CD4-positive, alpha-beta T cell treated with Interferon alpha-2 for 1 hour (primary cell): ENCODE measurements around the gene CSH2.
"Not testable (repeated sequence)": the region's sequence is repeated elsewhere in the genome, so short reads cannot be mapped to it uniquely, and the experiment has no call there.

Experiments used
- DNase-seq, 2 donors: peaks; one replicate each; pipeline ENCODE4 v3.0.0-alpha.2; 2020 to 2022

CSH2 gene

DNA sequence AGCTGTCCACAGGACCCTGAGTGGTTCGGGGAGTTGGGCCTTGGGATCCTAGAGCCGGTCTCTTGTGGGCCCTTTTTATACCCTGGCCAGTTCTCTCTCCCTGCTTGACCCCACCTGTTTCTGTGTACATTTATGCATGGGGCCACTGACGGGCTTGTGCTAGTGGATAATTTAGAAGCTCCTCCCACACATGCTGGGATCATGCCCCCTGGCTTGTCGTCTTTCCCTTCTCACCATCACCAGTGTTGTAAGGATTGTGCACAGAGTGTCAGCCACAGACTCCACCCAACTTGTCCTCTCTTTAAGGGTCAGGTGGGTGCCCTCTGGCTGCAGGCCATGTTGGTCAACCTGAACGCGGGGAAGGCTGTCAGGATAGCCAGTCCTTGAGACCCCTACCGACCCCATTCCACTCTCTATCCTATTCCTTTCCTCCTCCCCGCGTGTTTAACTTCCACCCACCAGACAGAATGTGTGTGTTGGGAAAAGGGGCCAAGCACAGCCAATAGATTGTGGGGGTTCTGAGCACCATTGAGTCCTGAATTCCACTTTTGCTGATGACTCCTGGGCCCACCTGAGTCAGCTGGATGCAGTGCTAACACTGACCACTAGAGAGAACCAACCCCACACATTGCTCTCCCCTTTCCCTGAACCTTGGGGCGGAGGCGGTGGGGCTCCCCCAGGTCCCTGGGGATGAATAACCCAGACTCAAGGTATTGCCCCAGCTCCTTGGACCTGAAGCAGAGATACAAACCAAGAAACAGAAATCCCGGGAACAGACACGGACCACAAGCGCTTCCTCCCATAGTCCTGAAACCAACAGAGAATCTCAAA, 23.3 kb upstream of the CSH2 start, which contains the start of gene CSH1:
TSS of gene CSH1 (minus strand) at position 51 of the 831 bp plus-strand sequence. CDS start 63 bp downstream, outside the sequence.
- not testable (repeated sequence) for DNase-seq

DNA sequence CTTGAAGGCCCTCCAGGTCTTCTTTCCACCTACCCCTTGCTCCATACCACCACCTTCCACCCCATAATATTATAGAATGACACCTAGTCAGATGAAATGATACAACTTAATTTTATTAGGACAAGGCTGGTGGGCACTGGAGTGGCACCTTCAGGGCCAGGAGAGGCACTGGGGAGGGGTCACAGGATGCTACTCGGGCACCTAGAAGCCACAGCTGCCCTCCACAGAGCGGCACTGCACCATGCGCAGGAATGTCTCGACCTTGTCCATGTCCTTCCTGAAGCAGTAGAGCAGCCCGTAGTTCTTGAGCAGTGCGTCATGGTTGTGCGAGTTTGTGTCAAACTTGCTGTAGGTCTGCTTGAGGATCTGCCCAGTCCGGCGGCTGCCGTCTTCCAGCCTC, 21.3 kb upstream of the CSH2 start:
- not testable (repeated sequence) for DNase-seq

DNA sequence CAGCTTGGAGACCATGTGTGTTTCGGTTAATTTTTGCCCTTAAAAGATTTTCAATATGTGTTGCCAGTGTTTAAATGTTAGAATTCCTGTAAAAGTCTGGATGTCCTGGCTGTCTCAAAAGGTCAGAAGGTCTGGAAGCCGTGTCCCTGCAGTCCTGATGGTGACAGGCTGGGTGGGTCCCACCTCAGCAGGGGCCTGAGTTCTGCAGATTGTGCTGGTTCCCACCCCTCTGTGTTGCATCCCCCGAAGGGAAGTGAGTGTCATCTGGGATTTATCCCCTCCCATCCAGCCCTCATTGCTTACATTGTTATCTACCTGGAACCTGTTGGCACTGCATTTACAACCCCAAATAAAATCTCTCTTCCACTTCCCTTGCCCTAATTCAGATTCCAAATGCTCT, 20.5 kb upstream of the CSH2 start:
- DNase-seq, result not testable (repeated sequence)

DNA sequence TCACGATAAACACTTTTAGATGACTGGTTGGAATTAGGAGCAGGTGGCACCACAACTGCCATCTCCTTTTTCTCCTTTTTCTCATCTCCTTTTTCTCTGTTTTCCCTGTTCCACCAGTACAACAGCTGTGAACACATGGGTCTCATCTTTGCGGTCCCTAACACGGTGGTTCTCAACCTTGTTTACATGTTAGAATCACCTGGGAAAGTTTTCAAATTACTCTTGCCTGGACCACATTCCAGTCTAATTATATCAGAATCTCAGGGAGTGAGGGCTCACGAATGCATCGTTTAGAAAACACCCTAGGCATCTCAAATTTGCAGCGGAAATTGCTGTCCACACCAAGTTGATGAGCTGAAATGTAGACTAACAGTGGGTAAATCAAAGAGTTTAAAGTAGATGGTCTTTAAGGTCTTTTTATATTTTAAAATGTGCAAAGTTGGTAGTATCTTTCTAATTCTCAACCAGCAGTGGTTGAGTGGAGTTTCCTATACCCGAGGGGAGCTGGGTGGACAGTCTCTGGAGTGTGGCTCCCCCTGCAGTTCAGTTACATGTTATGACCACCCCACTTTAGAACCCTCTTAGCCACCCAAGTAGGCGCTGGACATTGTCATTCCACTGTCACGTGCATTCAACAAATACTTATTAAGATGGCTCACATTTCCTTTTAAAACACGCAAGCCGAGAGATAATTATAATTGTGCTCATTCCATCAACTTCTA, 19.0 kb upstream of the CSH2 start:
- not testable (repeated sequence) for DNase-seq

DNA sequence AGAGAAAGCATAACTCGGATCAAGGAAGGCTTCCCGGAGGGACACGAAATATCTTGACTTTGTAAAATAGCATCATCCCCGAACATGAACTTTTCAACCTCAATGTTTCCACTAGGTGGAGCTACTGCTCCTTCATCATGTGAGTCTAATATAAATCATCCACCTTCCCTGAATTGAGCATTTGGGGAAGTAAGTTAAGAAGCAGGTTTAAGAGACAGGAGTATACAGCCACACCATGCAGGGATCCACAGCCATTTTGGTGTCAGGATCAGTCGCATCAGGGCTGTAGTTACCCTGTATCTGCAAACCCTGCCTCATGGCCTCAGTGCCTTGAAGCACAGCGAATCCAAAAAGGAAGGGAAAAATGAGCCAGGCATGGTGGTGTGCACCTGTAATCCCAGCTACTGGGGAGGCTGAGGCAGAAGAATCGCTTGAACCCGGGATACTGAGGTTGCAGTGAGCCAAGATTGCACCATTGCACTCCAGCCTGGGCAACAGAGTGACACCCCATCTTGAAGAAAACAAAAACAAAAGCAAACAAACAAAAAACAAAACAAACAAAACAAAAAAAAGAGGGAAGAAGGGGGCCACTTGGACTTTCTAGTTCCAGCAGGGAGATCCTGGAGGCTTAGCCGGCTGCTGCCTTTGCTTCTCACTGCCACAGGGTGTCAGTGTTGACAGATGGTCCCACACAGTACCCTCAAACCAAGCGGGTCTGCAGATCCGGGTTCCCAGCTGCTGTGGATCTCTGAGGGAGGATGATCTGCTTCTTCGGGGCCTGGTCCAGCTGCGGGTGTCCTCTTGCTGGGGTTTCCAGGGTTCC, 15.8 kb upstream of the CSH2 start:
- DNase-seq, result peak; percentile 28 to 39

DNA sequence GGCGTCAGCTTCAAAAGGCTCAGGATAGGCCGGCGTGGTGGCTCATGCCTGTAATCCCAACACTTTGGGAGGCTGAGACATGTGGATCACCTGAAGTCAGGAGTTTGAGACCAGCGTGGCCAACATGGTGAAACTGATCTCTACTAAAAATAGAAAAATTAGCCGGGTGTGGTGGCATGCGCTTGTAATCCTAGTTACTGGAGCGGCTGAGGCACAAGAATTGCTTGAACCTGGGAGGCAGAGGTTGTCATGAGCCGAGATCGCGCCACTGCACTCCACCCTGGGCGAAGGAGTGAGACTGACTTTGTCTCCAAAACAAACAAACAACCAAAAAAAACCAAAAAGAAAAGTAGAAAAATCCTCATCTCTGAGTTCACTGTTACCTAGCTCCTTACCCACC, 11.6 kb upstream of the CSH2 start:
- not testable (repeated sequence) for DNase-seq

DNA sequence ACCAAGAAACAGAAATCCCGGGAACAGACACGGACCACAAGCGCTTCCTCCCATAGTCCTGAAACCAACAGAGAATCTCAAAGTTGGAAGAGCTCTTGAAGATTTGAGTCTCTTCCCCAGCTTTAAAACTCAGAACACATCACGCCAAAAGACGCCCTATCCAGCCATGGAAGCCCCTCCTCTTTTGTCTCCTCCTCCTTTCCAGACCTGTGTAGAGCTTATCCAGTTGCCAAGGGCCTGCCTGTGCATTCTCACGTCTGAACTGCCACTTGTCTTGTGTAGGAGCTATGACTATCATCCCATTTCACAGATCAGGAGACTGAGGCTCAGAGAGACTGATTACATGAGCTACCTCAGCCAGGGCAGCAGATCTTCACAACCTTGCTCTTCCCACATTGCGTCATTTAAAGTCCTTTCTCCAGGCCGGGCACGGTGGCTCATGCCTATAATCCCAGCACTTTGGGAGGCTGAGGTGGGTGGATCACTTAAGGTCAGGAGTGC, 9.2 kb upstream of the CSH2 start:
- DNase-seq, result not testable (repeated sequence)

DNA sequence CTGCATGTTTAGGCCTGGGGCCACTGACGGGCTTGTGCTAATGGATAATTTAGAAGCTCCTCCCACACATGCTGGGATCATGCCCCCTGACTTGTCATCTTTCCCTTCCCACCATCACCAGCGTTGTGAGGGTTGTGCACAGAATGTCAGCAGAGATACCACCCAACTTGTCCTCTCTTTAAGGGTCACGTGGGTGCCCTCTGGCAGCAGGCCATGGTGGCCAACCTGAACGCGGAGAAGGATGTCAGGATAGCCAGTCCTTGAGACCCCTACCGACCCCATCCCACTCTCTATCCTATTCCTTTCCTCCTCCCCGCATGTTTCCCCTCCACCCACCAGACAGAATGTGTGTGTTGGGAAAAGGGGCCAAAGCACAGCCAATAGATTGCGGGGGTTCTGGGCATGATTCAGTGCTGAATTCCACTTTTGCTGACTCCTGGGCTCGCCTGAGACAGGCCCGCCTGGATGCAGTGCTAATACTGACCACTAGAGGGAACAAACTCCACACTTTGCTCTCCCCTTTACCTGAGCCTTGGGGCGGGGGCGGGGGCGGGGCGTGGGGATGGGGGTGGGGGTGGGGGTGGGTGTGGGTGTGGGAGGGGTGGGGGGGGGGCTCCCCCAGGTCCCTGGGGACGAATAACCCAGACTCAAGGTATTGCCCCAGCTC, 8.6 kb upstream of the CSH2 start, which contains the start of gene GH2:
TSS of gene GH2 (minus strand) at position 10 of the 667 bp plus-strand sequence. CDS start 143 bp downstream, outside the sequence.
- peak; percentile 60 to 72 for DNase-seq

DNA sequence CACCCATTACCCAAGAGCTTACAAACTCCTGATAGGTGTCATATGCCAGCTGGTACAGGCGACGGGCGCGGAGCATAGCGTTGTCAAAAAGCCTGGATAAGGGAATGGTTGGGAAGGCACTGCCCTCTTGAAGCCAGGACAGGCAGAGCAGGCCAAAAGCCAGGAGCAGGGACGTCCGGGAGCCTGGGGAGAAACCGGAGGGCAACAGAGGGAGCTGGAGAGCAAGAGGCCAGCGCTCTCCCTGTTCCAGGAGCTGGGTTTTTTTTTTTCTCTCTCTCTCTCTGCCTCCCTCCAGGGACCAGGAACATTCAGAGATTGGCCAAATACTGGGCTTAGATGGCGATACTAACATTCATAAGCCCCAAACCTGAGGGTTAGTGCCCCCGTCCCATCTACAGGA, 7.9 kb upstream of the CSH2 start:
- not testable (repeated sequence) for DNase-seq

DNA sequence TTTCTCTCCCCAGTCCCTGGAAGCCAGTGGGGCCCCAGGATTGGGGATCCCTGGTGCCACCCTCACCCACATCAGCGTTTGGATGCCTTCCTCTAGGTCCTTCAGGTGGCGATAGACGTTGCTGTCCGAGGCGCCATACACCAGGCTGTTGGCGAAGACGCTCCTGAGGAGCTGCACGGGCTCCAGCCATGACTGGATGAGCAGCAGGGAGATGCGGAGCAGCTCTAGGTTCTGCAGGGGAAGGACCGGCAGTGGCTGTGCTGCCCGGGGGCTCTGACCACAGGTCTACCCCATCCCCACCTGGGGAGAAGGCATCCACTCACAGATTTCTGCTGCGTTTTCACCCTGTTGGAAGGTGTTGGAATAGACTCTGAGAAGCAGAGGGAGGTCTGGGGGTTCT, 7.2 kb upstream of the CSH2 start:
- DNase-seq, result no peak

DNA sequence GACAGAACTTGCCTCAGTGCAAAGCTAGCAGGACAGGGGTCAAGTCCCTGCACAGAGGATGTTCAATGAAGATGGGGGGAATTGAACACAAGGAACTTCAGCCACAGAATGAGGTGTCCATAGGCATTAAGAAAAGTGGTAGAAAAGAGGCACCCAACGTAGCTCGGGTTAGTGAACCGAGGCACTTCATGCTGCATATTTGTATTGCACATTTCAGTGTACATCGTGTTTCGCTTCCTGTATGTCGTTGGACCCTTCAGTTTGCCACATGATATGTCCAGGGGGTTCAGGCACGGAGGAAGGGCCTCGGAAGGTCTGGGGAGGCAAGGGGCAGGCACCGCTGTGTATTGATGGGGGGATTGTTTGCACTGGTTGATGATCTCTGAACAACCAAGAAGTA, 4.9 kb upstream of the CSH2 start:
- not testable (repeated sequence) for DNase-seq

DNA sequence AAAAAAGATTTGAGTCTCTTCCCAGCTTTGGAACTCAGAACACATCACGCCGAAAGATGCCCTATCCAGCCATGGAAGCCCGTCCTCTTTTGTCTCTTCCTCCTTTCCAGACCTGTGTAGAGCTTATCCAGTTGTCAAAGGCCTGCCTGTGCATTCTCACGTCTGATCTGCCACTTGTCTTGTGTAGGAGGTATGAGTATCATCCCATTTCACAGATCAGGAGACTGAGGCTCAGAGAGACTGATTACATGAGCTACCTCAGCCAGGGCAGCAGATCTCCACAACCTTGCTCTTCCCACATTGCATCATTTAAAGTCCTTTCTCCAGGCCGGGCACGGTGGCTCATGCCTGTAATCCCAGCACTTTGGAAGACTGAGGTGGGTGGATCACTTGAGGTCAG, 1.2 kb upstream of the CSH2 start:
- not testable (repeated sequence) for DNase-seq

DNA sequence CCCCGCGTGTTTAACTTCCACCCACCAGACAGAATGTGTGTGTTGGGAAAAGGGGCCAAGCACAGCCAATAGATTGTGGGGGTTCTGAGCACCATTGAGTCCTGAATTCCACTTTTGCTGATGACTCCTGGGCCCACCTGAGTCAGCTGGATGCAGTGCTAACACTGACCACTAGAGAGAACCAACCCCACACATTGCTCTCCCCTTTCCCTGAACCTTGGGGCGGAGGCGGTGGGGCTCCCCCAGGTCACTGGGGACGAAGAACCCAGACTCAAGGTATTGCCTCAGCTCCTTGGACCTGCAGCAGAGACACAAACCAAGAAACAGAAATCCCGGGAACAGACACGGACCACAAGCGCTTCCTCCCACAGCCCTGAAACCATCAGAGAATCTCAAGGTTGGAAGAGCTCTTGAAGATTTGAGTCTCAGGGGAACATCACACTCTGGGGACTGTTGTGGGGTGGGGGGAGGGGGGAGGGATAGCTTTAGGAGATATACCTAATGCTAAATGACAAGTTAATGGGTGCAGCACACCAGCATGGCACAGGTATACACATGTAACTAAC, 667 bp upstream of the CSH2 start:
- not testable (repeated sequence) for DNase-seq

DNA sequence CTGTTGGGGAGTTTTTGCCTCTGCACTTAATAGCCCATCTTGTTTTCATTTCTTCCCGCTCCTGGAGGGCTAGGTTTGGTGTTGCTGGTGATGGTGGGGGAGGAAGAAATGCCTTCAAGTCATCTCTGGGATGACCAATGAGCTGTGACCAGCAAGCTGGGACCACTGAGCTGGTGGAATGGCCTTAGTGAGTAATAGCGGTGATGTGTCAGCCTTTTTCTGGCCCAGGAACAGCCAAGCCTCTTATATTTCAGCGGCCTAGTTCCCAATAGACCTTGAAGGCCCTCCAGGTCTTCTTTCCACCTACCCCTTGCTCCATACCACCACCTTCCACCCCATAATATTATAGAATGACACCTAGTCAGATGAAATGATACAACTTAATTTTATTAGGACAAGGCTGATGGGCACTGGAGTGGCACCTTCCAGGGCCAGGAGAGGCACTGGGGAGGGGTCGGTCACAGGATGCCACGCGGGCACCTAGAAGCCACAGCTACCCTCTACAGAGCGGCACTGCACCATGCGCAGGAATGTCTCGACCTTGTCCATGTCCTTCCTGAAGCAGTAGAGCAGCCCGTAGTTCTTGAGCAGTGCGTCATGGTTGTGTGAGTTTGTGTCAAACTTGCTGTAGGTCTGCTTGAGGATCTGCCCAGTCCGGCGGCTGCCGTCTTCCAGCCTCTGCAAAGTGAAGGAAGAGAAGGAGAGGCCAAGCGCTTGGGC, 1.7 kb downstream of the CSH2 start:
- not testable (repeated sequence) for DNase-seq

DNA sequence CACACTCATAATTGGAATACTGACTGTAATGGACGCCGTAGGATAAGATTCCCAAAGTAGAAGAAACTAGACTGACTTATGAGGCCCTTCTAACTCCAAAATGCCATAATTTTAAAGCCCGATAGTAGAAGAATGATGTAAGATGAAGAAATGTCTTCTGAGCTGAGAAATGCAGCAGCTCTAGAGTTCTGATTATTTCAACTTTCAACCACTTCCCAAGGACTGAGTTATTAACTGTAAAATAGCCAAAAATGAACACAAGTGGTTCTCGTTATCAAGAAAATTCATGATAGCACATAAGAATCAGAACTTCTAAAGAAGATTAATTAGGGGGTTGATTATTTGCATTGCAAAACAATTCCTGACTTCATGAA, 3.2 kb downstream of the CSH2 start:
- not testable (repeated sequence) for DNase-seq

DNA sequence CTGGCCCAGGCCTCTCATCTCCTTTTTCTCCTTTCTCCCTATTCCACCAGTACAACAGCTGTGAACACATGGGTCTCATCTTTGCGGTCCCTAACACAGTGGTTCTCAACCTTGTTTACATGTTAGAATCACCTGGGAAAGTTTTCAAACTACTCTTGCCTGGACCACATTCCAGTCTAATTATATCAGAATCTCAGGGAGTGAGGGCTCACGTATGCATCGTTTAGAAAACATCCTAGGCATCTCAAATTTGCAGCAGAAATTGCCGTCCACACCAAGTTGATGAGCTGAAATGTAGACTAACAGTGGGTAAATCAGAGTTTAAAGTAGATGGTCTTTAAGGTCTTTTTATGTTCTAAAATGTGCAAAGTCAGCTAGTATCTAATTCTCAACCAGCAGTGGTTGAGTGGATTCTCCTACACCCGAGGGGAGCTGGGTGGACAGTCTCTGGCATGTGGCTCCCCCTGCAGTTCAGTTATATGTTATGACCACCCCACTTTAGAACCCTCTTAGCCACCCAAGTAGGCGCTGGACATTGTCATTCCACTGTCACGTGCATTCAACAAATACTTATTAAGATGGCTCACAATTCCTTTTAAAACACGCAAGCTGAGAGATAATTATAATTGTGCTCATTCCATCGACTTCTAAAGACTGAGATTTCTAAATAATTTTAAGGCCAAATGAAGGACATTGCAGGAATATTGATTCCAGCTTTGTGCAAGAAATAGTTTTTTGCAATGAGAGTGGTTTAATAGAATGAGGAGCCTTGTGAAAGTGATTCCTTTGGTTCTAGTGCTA, 3.8 kb downstream of the CSH2 start:
- DNase-seq, result not testable (repeated sequence)

DNA sequence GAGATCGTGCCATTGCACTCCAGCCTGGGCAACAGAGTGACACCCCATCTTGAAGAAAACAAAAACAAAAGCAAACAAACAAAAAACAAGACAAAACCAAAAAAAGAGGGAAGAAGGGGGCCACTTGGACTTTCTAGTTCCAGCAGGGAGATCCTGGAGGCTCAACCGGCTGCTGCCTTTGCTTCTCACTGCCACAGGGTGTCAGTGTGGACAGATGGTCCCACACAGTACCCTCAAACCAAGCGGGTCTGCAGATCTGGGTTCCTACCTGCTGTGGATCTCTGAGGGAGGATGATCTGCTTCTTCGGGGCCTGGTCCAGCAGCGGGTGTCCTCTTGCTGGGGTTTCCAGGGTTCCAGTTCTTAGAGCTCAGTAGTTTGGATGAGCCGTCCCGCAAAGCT, 6.9 kb downstream of the CSH2 start:
- not testable (repeated sequence) for DNase-seq

DNA sequence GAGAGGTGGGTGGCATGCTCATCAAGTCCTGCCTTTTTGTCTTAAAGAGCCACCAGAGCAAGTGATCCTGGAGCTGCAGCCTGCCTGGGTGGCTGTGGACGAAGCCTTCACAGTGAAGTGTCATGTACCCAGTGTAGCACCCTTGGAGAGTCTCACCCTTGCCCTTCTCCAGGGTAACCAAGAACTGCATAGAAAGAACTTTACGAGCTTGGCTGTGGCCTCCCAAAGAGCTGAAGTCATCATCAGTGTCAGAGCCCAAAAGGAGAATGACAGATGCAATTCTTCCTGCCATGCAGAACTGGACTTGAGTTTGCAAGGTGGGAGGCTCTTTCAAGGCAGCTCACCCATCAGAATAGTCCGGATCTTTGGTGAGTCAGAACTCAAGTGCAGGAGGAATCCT, 14.2 kb downstream of the CSH2 start:
- no peak for DNase-seq

DNA sequence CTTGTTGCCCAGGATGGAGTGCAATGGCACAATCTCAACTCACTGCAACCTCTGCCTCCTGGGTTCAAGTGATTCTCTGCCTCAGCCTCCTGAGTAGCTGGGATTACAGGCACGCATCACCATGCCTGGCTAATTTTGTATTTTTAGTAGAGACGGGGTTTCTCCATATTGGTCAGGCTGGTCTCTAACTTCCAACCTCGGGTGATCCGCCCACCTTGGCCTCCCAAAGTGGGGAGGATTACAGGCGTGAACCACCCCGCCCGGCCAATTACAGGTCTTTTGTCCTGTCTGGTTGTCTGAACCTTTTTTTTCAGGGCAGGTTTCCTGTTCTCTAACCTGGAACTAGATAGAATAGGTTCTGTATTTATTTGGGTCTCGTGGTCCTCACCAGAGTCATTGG, 17.1 kb downstream of the CSH2 start:
- DNase-seq, result not testable (repeated sequence)

DNA sequence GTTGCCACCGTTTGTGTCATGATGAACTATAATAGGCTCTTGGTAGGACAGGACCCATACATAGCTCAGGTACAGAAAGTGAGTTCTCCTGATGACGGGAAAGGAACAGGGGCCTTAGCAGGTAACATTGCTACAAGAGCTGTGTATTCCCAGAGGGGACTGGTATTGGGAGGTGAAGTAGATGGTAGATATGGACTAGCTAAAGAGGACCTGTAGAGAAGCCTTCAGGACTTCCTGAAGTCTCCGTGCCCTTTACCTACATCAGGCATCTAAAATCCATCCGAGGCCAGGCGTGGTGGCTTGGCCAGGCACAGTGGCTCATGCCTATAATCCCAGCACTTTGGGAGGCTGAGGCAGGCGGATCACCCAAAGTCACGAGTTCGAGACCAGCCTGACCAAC, 18.3 kb downstream of the CSH2 start:
- no peak for DNase-seq
